GM21619 (cell line): ENCODE data around the gene ST13.
"Not testable (repeated sequence)": the region's sequence is repeated elsewhere in the genome, so short reads cannot be mapped to it uniquely, and the experiment has no call there.

Source experiments
- ATAC-seq: cut with Tn5 transposase; IDR thresholded peaks from one replicate; pipeline ENCODE4 v1.9.1; 2021; ENCODE audit not compliant: unreplicated experiment

Gene ST13

GRCh38 chr22:40856513-40857308 is at the start of gene ST13, which contains the start of gene XPNPEP3:
ST13 (minus strand) TSS chr22:40856639; CDS start chr22:40856540, 99 bp downstream.
XPNPEP3 (plus strand) TSS chr22:40857148; CDS start chr22:40857182, 34 bp downstream.
- ATAC-seq: peak; percentile 83

- no peak for ATAC-seq
These were observed 47.7 kb upstream of the ST13 start for GRCh38 chr22:40904101-40904500.

- no peak for ATAC-seq
These were observed 42.5 kb upstream of the ST13 start for GRCh38 chr22:40898850-40899357.

GRCh38 chr22:40894417-40894816 is 38.0 kb upstream of the ST13 start:
- no peak for ATAC-seq

GRCh38 chr22:40890881-40891280 is 34.4 kb upstream of the ST13 start:
- ATAC-seq: no peak

GRCh38 chr22:40889116-40889515 is 32.7 kb upstream of the ST13 start:
- ATAC-seq: no peak

- ATAC-seq: no peak
These were observed 22.5 kb upstream of the ST13 start for GRCh38 chr22:40878922-40879321.

GRCh38 chr22:40877488-40877887 is 21.0 kb upstream of the ST13 start:
- ATAC-seq: no peak

- no peak for ATAC-seq
These were observed 20.5 kb upstream of the ST13 start for GRCh38 chr22:40876907-40877306.

GRCh38 chr22:40875111-40875510 is 18.7 kb upstream of the ST13 start:
- ATAC-seq: no peak

GRCh38 chr22:40874016-40874415 is 17.6 kb upstream of the ST13 start:
- ATAC-seq: no peak

- ATAC-seq: not testable (repeated sequence)
These were observed 11.9 kb upstream of the ST13 start for GRCh38 chr22:40868379-40868778.

GRCh38 chr22:40867109-40867508 is 10.7 kb upstream of the ST13 start:
- ATAC-seq: no peak

GRCh38 chr22:40862537-40862936 is 6.1 kb upstream of the ST13 start:
- no peak for ATAC-seq

GRCh38 chr22:40862013-40862412 is 5.6 kb upstream of the ST13 start, which contains the start of gene DNAJB7:
DNAJB7 (minus strand) TSS chr22:40862113; CDS start chr22:40861994, 119 bp downstream.
- ATAC-seq: no peak

- no peak for ATAC-seq
These were observed 943 bp upstream of the ST13 start for GRCh38 chr22:40857309-40857855.

- ATAC-seq: peak; percentile 22
These were observed 393 bp downstream of the ST13 start for GRCh38 chr22:40855979-40856512.

- no peak for ATAC-seq
These were observed 1.1 kb downstream of the ST13 start for GRCh38 chr22:40855071-40855978.

GRCh38 chr22:40853961-40854360 is 2.5 kb downstream of the ST13 start:
- no peak for ATAC-seq

- no peak for ATAC-seq
These were observed 3.1 kb downstream of the ST13 start for GRCh38 chr22:40853333-40853732.

GRCh38 chr22:40845816-40846215 is 10.6 kb downstream of the ST13 start:
- not testable (repeated sequence) for ATAC-seq
